ENCODE measurements around the gene SARDH.

- TF ChIP-seq, protein P1, sequence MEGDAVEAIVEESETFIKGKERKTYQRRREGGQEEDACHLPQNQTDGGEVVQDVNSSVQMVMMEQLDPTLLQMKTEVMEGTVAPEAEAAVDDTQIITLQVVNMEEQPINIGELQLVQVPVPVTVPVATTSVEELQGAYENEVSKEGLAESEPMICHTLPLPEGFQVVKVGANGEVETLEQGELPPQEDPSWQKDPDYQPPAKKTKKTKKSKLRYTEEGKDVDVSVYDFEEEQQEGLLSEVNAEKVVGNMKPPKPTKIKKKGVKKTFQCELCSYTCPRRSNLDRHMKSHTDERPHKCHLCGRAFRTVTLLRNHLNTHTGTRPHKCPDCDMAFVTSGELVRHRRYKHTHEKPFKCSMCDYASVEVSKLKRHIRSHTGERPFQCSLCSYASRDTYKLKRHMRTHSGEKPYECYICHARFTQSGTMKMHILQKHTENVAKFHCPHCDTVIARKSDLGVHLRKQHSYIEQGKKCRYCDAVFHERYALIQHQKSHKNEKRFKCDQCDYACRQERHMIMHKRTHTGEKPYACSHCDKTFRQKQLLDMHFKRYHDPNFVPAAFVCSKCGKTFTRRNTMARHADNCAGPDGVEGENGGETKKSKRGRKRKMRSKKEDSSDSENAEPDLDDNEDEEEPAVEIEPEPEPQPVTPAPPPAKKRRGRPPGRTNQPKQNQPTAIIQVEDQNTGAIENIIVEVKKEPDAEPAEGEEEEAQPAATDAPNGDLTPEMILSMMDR (IDR thresholded peaks at IDR 0.05) = no peak
- TF ChIP-seq EP300 (IDR thresholded peaks at IDR 0.05) (no peak), POLR2AphosphoS5 (IDR thresholded peaks at IDR 0.05) (no peak), POLR2A (IDR thresholded peaks at IDR 0.05; ENCODE audit: low read depth) (no peak)
Measured at GRCh38 chr9:133762488-133763271, 24.5 kb upstream of the SARDH start.

Data from esophagus muscularis mucosa (tissue), 4 donors.